ENCODE data around the gene LETM1. TPM values are rescaled to one million over a fixed set of nuclear protein-coding genes. Genes with fewer than 3 reads are reported as not detected.

The LETM1 gene
- total and polyA plus RNA-seq, 2 of the 13 experiments (the other 11 are each of a cell fraction or from before 2014, with no cell fraction given): 9.7 to 41.6 TPM

- TF ChIP-seq DDIT3 (CRISPR knock-in tag; IDR thresholded peaks at IDR 0.05) (no peak), ZNF3 (CRISPR knock-in tag; IDR thresholded peaks at IDR 0.05) (no peak), GZF1 (CRISPR knock-in tag; IDR thresholded peaks at IDR 0.05) (no peak), FOXA1 (IDR thresholded peaks at IDR 0.05) (no peak), FOXA1 (CRISPR knock-in tag; IDR thresholded peaks at IDR 0.05) (no peak), ATF7-NPFF (CRISPR knock-in tag; IDR thresholded peaks at IDR 0.05; ENCODE audit: low read depth) (peak; percentile 25), POGZ (CRISPR knock-in tag; IDR thresholded peaks at IDR 0.05) (peak; percentile 49; the same call in 1 of the 2 replicates), PRDM10 (CRISPR knock-in tag; IDR thresholded peaks at IDR 0.05; ENCODE audit: low read depth) (no peak), ZFP36L2 (CRISPR knock-in tag; IDR thresholded peaks at IDR 0.05) (no peak), SRSF1 (optimal IDR thresholded peaks at IDR 0.05; ENCODE audit: low read depth, low read length) (no peak), TARDBP (CRISPR knock-in tag; IDR thresholded peaks at IDR 0.05) (peak; percentile 91), YY1 (IDR thresholded peaks at IDR 0.05; ENCODE audit: insufficient read depth, insufficient replicate concordance, low read depth, low read length) (peak; percentile 68), SALL2 (CRISPR knock-in tag; IDR thresholded peaks at IDR 0.05) (peak; percentile 50; the same call in 1 of the 2 replicates), ZSCAN21 (CRISPR knock-in tag; IDR thresholded peaks at IDR 0.05; ENCODE audit: borderline replicate concordance) (peak; percentile 17; the same call in 1 of the 2 replicates), SALL1 (CRISPR knock-in tag; IDR thresholded peaks at IDR 0.05) (peak; percentile 87), NCOA2 (CRISPR knock-in tag; IDR thresholded peaks at IDR 0.05) (peak; percentile 30; the same call in 1 of the 2 replicates), KDM2A (CRISPR knock-in tag; IDR thresholded peaks at IDR 0.05; ENCODE audit: borderline replicate concordance, low read depth) (peak; percentile 85), GTF2F1 (IDR thresholded peaks at IDR 0.05; ENCODE audit: low read length) (no peak), CBX1 (IDR thresholded peaks at IDR 0.05; ENCODE audit: low read depth) (no peak), GFI1 (CRISPR knock-in tag; IDR thresholded peaks at IDR 0.05; ENCODE audit: borderline replicate concordance) (peak; percentile 52; the same call in 1 of the 2 replicates), MZF1 (CRISPR knock-in tag; IDR thresholded peaks at IDR 0.05; ENCODE audit: borderline replicate concordance) (no peak), ATF2 (CRISPR knock-in tag; IDR thresholded peaks at IDR 0.05) (peak; percentile 56; the same call in 1 of the 2 replicates), ZNF225 (CRISPR knock-in tag; IDR thresholded peaks at IDR 0.05) (no peak; the same call in 1 of the 2 replicates), ZBTB34 (CRISPR knock-in tag; IDR thresholded peaks at IDR 0.05) (peak; percentile 48; the same call in 1 of the 2 replicates)
Measured at GRCh38 chr4:1856071-1856942, at the start of gene LETM1 (continued).
